Osteocyte (in vitro differentiated cells): Measurements from ENCODE around the gene NSUN4. TPM values are rescaled to one million over a fixed set of nuclear protein-coding genes. Genes with fewer than 3 reads are reported as not detected.
"Not testable (repeated sequence)": the region's sequence is repeated elsewhere in the genome, so short reads cannot be mapped to it uniquely, and the experiment has no call there.

Experiments
- DNase-seq: peaks from one replicate; pipeline ENCODE4 v3.0.0; 2021; ENCODE audit warnings: mixed read lengths; ENCODE audit not compliant: unreplicated experiment; ENCODE audit errors: extremely low spot score
- H3K27ac Mint-ChIP-seq: one replicate; pipeline ENCODE4 v1.8.0; 2021; ENCODE audit warnings: mild to moderate bottlenecking, mixed read lengths; ENCODE audit not compliant: unreplicated experiment
- H3K27me3 Mint-ChIP-seq: one replicate; pipeline ENCODE4 v1.8.0; 2021; ENCODE audit warnings: mixed read lengths; ENCODE audit not compliant: unreplicated experiment
- H3K36me3 Mint-ChIP-seq: one replicate; pipeline ENCODE4 v1.8.0; 2021; ENCODE audit warnings: mixed read lengths; ENCODE audit not compliant: unreplicated experiment
- H3K4me1 Mint-ChIP-seq: one replicate; pipeline ENCODE4 v1.8.0; 2021; ENCODE audit warnings: mixed read lengths; ENCODE audit not compliant: unreplicated experiment
- H3K4me3 Mint-ChIP-seq: one replicate; pipeline ENCODE4 v1.8.0; 2021; ENCODE audit warnings: mild to moderate bottlenecking, moderate library complexity, mixed read lengths; ENCODE audit not compliant: unreplicated experiment
- H3K9me3 Mint-ChIP-seq: one replicate; pipeline ENCODE4 v1.8.0; 2021; ENCODE audit warnings: mixed read lengths; ENCODE audit not compliant: unreplicated experiment
- CTCF ChIP-seq: fragments of 200-600 bp; sonication (generic); IDR thresholded peaks from 2 replicates; pipeline ENCODE4 v1.5.0; 2021; ENCODE audit warnings: antibody characterized with exemption, mild to moderate bottlenecking, moderate library complexity
- total RNA-seq: library from RNA; stranded (reverse); gene quantifications from 2 replicates; pipeline ENCODE4 v1.2.1, GENCODE V29; 2021

Gene NSUN4
- total RNA-seq, 1 donor from 2014 or later, result 21.6 TPM

- no peak for TF ChIP-seq CTCF
- DNase-seq, result no peak
- no peaks in the 10 kb centered on the region for H3K9me3 Mint-ChIP-seq
- H3K4me1 Mint-ChIP-seq, result peaks cover 25% of the 10 kb centered on the region
- H3K4me3 Mint-ChIP-seq, result peak overlapping the region; percentile 22
- H3K27ac Mint-ChIP-seq, result no peak overlapping the region
- H3K27me3 Mint-ChIP-seq, result no peaks in the 10 kb centered on the region
- H3K36me3 Mint-ChIP-seq, result peaks cover 16% of the 10 kb centered on the region
Measured at GRCh38 chr1:46306159-46306530, 34.5 kb upstream of the NSUN4 start.

- no peak for TF ChIP-seq CTCF
- H3K9me3 Mint-ChIP-seq, result no peaks in the 10 kb centered on the region
- H3K4me3 Mint-ChIP-seq, result no peak overlapping the region
- peaks cover 30% of the 10 kb centered on the region for H3K36me3 Mint-ChIP-seq
- no peak for DNase-seq
- no peak overlapping the region for H3K27ac Mint-ChIP-seq
- H3K4me1 Mint-ChIP-seq, result peaks cover 14% of the 10 kb centered on the region
- no peaks in the 10 kb centered on the region for H3K27me3 Mint-ChIP-seq
Measured at GRCh38 chr1:46309401-46310159, 31.0 kb upstream of the NSUN4 start.

GRCh38 chr1:46310321-46310720 lies 30.3 kb upstream of the NSUN4 start:
- H3K27me3 Mint-ChIP-seq, result no peaks in the 10 kb centered on the region

GRCh38 chr1:46315669-46316403 lies 24.8 kb upstream of the NSUN4 start:
- peaks cover 27% of the 10 kb centered on the region for H3K36me3 Mint-ChIP-seq
- H3K9me3 Mint-ChIP-seq, result no peaks in the 10 kb centered on the region
- H3K4me3 Mint-ChIP-seq, result no peak overlapping the region
- no peak for TF ChIP-seq CTCF
- no peak for DNase-seq
- H3K27ac Mint-ChIP-seq, result no peak overlapping the region
- H3K4me1 Mint-ChIP-seq, result peaks cover 3% of the 10 kb centered on the region
- no peaks in the 10 kb centered on the region for H3K27me3 Mint-ChIP-seq

More at GRCh38 chr1:46310321-46310720, 30.3 kb upstream of the NSUN4 start:
- no peak for TF ChIP-seq CTCF
- peaks cover 9% of the 10 kb centered on the region for H3K4me1 Mint-ChIP-seq
- H3K27ac Mint-ChIP-seq, result no peak overlapping the region
- peaks cover 33% of the 10 kb centered on the region for H3K36me3 Mint-ChIP-seq
- H3K4me3 Mint-ChIP-seq, result no peak overlapping the region
- DNase-seq, result no peak
- H3K9me3 Mint-ChIP-seq, result no peaks in the 10 kb centered on the region

- Mint-ChIP-seq H3K27me3 (no peaks in the 10 kb centered on the region), H3K4me1 (peaks cover 3% of the 10 kb centered on the region), H3K9me3 (no peaks in the 10 kb centered on the region), H3K36me3 (peaks cover 23% of the 10 kb centered on the region), H3K27ac (no peak overlapping the region), H3K4me3 (no peak overlapping the region)
- TF ChIP-seq CTCF, result no peak
- no peak for DNase-seq
Measured at GRCh38 chr1:46317323-46317722, 23.3 kb upstream of the NSUN4 start.

GRCh38 chr1:46319301-46319700 lies 21.3 kb upstream of the NSUN4 start:
- DNase-seq, result not testable (repeated sequence)

GRCh38 chr1:46319960-46320914 lies 20.4 kb upstream of the NSUN4 start:
- H3K27ac Mint-ChIP-seq, H3K9me3 Mint-ChIP-seq, H3K27me3 Mint-ChIP-seq, H3K36me3 Mint-ChIP-seq, H3K4me1 Mint-ChIP-seq, DNase-seq, H3K4me3 Mint-ChIP-seq: not testable (repeated sequence)

More at GRCh38 chr1:46319301-46319700, 21.3 kb upstream of the NSUN4 start:
- H3K9me3 Mint-ChIP-seq, H3K27me3 Mint-ChIP-seq, H3K27ac Mint-ChIP-seq, H3K4me3 Mint-ChIP-seq, H3K4me1 Mint-ChIP-seq: not testable (repeated sequence)
- peaks cover 14% of the 10 kb centered on the region for H3K36me3 Mint-ChIP-seq
